ENCODE data around the gene SEPTIN11.
A peak's percentile ranks its signal among the peaks of the same experiment; 100 is the strongest.

SEPTIN11 gene

DNA sequence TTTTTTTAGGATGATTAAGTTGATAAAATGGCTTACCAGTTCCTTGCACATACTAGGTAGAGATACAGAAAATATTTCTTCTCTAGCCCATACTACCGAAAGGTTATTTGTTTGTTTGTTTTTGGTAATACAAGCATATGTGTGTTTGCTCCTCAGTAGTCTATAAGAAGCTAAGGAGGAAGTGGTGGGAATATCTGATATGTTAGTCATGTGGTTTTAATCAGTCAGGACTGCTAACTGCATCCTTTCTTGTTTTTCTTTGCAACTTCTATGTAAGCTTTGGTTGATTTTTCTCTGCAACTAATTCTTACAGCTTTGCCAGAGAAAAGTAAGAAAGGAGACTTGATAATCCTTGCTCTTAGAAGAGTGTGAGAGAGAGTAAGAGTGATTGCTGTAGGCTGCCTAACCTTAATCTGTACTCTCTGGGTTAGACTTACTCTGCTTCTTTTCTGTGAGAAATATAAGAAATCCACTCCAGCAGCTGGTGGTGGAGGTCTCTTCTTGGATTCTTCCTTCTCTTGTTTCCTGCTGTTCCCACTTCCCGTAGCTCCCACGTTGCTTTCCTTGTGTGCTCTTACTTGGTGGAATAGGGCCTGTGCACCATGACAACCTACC is 28.3 kb downstream of the SEPTIN11 start:
- ATAC-seq, result peak; percentile 85
- TF ChIP-seq ZFP3 (CRISPR knock-in tag; IDR thresholded peaks at IDR 0.05) (no peak), TCF4 (CRISPR knock-in tag; IDR thresholded peaks at IDR 0.05; ENCODE audit: borderline replicate concordance) (no peak), ZNF70 (CRISPR knock-in tag; IDR thresholded peaks at IDR 0.05) (no peak), PPARA (CRISPR knock-in tag; IDR thresholded peaks at IDR 0.05; ENCODE audit: borderline replicate concordance) (no peak), PATZ1 (CRISPR knock-in tag; IDR thresholded peaks at IDR 0.05; ENCODE audit: borderline replicate concordance) (no peak), CSRNP3 (CRISPR knock-in tag; IDR thresholded peaks at IDR 0.05) (no peak), ISL1 (CRISPR knock-in tag; IDR thresholded peaks at IDR 0.05) (no peak), BACH2 (CRISPR knock-in tag; IDR thresholded peaks at IDR 0.05; ENCODE audit: borderline replicate concordance) (no peak), RARB (CRISPR knock-in tag; IDR thresholded peaks at IDR 0.05) (no peak), TOX (CRISPR knock-in tag; IDR thresholded peaks at IDR 0.05; ENCODE audit: borderline replicate concordance) (no peak), ZFP30 (CRISPR knock-in tag; IDR thresholded peaks at IDR 0.05) (no peak), ZNF565 (CRISPR knock-in tag; conservative IDR thresholded peaks at IDR 0.05; ENCODE audit: low read depth) (no peak), CSDC2 (CRISPR knock-in tag; IDR thresholded peaks at IDR 0.05) (no peak), SNAI2 (CRISPR knock-in tag; IDR thresholded peaks at IDR 0.05) (no peak), ARNTL (CRISPR knock-in tag; IDR thresholded peaks at IDR 0.05; ENCODE audit: borderline replicate concordance, low read depth) (no peak), ZNF8 (CRISPR knock-in tag; IDR thresholded peaks at IDR 0.05) (no peak)
- TF ChIP-seq, protein P1, sequence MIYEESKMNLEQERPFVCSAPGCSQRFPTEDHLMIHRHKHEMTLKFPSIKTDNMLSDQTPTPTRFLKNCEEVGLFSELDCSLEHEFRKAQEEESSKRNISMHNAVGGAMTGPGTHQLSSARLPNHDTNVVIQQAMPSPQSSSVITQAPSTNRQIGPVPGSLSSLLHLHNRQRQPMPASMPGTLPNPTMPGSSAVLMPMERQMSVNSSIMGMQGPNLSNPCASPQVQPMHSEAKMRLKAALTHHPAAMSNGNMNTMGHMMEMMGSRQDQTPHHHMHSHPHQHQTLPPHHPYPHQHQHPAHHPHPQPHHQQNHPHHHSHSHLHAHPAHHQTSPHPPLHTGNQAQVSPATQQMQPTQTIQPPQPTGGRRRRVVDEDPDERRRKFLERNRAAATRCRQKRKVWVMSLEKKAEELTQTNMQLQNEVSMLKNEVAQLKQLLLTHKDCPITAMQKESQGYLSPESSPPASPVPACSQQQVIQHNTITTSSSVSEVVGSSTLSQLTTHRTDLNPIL (CRISPR knock-in tag; IDR thresholded peaks at IDR 0.05; ENCODE audit: low read depth), result no peak

GRCh38 chr4:76979236-76979635 is 29.7 kb downstream of the SEPTIN11 start:
- TF ChIP-seq SNAI2 (CRISPR knock-in tag; IDR thresholded peaks at IDR 0.05) (no peak), CSDC2 (CRISPR knock-in tag; IDR thresholded peaks at IDR 0.05) (no peak), ZNF565 (CRISPR knock-in tag; conservative IDR thresholded peaks at IDR 0.05; ENCODE audit: low read depth) (no peak), TCF4 (CRISPR knock-in tag; IDR thresholded peaks at IDR 0.05; ENCODE audit: borderline replicate concordance) (no peak), TSHZ2 (CRISPR knock-in tag; IDR thresholded peaks at IDR 0.05) (no peak), RARB (CRISPR knock-in tag; IDR thresholded peaks at IDR 0.05) (no peak), ESRRG (CRISPR knock-in tag; IDR thresholded peaks at IDR 0.05) (no peak), ZFP3 (CRISPR knock-in tag; IDR thresholded peaks at IDR 0.05) (no peak), ZNF8 (CRISPR knock-in tag; IDR thresholded peaks at IDR 0.05) (no peak), BACH2 (CRISPR knock-in tag; IDR thresholded peaks at IDR 0.05; ENCODE audit: borderline replicate concordance) (no peak), PATZ1 (CRISPR knock-in tag; IDR thresholded peaks at IDR 0.05; ENCODE audit: borderline replicate concordance) (no peak), OSR1 (CRISPR knock-in tag; IDR thresholded peaks at IDR 0.05) (no peak), POU6F1 (CRISPR knock-in tag; IDR thresholded peaks at IDR 0.05; ENCODE audit: borderline replicate concordance, low read depth) (no peak), ZC3H10 (CRISPR knock-in tag; IDR thresholded peaks at IDR 0.05) (no peak), ZFP30 (CRISPR knock-in tag; IDR thresholded peaks at IDR 0.05) (no peak), ISL1 (CRISPR knock-in tag; IDR thresholded peaks at IDR 0.05) (no peak)
- ATAC-seq, result no peak
